ENCODE data around the gene CIB4.
"Not testable (repeated sequence)": the region's sequence is repeated elsewhere in the genome, so short reads cannot be mapped to it uniquely, and the experiment has no call there.

The CIB4 gene

DNA sequence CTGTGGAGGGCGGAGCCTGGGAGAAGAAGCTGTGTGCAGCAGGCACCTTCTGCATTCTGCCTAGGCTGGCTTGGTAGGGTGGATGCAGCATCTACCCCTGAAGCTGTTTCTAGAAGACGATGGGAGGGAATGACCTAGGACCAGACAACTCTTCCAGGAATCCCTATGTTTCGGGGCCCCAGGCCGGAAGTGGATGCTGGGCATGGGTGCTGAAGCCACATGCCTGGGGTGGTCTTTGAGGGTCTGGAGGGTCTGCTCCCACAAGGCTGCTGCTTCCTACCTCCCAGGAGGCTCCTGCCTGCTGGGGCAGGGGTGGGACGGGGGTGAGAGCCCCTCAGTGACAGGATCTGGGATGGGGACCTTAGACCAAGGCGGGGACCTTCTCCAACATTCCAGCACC is 61.0 kb downstream of the CIB4 start:
- DNase-seq = no peak

DNA sequence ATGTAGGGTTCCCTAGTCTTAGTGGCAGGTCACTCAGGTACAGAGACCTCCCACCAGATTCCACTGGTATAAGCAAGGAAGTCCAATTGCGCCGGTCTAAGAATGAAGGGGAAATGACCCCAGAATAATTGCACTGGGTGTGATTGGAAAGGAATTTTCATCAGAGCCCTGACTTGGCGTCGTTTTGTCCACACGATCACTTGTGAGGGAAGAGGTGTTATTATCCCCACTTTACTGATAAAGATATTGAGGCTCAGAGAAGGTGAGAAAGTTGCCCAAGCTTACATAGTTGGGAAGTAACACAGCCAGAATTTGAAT is 61.5 kb downstream of the CIB4 start:
- no peak for DNase-seq

DNA sequence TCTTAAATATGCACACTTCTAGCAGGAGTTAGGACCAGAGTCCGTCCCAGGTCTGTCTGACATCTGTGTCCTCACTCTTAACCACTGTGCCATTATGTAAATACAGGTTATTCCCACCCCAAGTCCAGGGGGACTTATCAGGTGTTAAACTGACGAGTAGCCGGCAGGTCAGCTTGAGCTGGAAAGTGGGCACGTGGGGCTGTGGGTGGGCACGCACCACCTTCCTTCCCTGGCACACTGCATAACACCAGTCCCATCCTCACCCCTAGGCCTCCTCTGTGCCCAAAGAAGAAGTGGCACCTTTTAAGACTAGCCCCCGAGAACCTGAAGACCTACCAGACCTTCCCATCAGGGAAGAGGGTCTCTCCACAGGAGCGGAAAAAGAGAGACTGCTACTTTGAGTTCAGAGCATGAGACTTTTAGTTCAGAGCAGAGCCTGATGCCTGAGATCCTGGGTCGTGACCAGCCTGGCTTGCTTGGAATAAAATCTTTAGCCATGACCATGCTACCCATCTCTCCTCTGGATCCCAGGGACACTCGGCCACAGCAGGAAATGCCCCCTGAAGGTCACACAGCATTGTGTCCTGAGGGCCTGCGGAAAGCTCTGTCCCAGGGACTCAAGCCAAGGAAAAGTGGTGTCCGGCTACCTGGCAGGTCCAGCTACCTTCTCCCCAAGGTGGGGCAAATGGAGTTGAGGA is 62.0 kb downstream of the CIB4 start:
- DNase-seq = no peak

DNA sequence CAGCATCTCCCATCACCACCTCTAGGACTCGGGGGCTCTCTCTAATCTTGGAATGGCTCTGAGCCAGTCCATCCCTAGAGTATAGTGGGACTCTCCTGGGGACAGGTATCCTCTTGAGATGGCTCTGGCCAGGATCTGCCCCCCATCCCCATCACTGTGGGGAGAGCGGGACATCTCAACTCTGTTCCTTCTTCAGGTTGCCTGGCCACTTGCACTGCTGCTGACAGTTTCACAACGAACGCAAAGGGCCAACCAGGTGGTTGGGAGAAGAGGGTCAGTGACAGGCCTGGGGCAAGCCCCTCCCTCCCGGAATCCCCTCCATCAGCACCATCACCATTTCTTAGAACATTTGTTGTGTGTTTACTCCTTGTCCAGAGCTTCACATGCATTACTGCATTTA is 62.6 kb downstream of the CIB4 start:
- no peak for DNase-seq

DNA sequence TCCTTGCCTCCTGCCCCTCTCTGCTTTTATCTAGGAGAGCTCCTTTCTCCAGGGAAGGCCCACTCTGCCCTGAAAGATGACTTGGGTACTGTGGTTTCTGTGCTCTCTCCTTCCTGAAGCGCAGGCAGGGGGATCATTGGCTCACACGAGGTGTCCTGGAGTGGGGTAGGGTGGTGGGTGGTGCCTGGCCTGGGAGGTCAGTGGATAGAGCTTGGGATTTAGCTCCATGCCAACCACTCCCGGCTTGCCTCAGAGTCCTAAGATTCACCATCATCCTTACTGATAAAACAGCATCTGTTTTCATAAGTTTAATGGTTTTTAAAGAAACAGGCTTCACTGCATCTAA is 63.1 kb downstream of the CIB4 start:
- DNase-seq = no peak

DNA sequence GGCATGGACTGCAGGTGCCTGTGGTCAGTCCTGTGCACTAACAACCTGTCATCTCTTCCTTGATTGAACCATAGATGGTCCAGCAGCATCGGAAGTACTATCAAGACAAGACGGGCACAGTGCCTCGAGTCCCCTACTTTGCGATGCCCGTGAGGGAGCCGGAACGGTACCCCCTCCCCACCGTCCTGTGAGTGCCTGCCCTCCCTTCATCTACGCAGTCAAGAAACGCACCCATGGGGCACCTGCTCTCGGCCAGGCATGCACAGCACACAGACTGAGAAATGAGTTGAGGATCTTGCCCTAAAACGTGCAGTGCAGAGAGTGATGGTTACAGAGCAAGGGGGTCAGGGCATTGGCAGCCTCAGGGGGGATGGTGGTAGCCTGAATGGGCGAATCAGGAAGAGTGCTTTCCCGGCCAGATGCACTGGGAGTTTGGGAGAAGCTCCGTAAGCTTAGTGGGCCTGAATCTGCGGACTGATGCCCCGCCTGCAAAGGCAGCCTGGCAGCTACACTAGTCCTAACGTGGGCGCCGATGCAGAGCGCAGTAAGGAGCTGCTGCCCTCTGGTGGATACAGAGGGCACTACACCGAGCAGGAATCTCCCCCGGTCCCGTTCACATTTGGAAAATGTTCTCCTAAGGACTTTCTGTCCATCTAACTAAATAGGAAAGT is 63.6 kb downstream of the CIB4 start:
- DNase-seq = peak; percentile 48

DNA sequence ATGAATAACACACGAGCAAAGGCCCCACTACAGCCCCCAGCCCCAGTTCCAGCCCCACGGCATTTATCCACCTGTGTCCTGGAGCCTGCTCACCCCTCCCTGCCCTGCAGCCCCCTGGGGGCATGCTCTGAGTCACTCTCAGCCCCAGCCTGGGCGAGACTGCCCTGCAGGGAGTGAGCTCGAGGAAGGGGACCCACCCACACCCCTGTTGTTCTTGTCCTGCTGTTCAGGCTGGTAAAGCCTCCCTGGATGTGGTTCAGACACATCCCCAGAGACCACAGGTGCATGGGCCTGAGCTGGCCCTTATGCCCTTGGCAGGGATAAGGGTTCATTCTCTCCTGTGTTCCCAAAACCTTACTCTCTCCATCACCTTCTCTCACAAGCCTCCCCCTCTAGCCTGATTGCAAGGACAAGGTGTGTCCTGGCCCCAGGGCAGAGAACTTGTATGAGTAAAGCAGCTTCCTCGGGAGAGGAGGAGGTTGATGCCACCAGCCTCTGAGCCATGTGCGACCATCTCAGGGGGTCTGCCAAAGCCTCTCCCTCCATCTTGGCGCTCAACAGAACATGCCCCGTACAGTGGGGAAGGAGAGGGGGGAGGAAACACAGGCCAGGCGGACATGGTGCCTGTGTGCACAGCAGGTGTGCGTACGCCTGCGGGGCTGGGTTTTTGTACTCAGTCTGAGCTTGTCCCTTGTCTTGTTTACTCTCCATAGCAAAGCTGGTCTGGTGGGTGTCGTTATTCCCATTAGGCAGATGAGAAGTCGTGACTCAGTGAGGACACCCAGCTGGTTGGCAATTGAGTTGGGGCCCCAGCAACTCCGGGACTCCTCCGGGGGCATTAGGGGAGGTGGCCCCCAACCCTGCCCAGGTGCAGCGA is 64.4 kb downstream of the CIB4 start:
- DNase-seq = no peak

DNA sequence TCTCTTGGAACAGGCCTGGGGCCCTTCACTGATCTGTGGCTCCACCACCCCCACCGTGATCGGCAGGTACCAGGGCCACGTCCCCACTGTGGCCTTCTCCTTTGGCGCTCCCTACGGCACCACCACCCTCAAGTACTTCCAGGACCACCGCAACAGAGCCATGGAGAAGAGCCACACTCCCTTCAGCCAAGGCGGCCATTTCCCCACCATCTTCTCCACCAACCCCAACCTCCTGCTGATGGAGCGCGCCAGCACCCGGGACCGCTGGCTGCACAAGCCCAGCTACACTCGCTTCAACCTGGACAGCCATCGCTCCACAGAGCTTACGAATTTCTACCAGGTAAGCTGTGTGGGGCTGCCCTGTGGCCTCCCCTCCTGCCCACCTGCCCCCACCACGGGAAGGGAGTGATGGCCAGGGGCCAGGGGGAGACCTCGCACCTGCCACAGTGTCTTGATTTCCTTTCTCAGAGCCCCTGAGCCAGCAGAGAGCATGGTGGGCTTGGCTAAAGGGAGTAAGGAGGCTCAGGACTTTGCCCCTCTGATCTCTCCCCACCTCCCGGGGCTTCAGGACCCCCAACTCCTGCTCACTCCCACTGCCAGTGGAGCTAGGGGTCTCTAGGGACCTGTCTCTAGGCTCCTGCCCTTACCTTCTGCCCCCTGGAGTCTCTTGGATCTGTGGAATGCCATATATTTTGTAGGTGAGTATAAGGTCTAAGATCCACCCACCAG is 65.2 kb downstream of the CIB4 start:
- no peak for DNase-seq

DNA sequence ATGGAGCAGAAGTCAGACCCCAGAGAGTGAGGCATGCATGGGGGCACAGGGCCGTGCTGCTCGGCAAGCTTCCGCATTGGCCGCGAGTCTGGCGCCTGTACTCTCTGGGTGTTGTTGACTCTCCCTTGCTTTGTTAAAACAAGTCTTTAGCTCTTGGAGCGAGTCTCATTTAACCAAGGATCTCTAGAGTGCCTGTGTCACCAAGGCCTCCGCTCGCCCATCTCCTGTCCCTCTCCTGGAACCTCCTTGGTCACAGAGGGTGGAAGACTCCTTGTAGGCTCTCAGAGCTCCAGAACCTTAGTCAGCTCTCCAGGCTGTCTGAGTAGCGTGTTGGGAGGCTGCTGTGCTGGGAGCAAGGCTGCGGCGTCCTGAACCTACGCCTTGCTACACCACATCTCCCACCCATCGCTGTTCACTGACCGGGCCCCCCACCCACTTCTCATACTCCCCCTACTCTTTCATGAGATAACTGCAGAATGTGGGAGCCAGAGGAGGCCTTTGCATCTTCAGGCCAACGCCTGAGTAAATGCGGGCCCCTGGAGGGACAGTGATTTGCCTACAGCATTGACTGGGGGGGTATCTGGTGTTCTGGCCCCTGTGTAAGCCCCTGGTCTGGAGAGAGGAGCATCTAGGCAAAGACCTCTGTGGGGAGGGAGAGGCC is 66.1 kb downstream of the CIB4 start:
- DNase-seq = no peak

DNA sequence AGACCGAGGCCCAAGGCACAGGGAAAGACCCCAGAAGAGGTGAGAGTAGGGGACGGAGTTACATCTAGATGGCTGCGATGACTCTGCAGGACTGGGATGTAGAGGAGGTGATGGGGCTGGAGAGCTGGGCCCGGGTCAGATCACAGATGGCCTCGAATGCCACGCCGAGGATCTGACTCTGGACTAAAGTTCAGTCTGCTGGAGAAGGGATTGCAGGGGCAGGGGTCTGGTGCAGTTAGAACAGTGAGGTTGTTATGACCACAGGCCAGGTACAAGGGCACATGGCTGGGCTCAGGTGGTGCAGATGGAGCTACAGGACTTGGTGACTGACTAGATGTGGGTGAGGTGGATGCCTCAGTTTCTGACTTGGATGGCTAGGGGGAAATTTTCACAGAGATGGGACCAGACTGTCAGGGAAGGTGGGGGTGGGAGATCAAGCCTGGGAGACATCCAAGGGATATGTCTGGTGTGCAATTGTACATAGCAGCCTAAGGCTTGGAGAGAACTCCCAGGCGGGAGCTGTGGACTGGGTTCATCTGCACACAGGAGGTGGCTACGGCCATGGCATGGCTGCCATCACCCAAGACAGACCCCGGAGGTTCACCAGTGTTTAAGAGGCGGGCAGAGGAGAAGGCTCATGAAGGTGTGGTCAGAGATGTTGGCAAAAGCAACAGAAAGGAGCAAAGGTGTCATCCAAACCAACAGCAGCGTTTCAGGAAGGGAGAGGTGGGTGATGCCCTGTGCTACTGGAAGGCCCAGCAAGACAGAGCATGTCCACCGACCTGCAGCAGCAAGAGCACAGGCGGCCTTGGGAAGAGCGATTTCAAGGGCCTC is 66.9 kb downstream of the CIB4 start:
- DNase-seq = no peak

DNA sequence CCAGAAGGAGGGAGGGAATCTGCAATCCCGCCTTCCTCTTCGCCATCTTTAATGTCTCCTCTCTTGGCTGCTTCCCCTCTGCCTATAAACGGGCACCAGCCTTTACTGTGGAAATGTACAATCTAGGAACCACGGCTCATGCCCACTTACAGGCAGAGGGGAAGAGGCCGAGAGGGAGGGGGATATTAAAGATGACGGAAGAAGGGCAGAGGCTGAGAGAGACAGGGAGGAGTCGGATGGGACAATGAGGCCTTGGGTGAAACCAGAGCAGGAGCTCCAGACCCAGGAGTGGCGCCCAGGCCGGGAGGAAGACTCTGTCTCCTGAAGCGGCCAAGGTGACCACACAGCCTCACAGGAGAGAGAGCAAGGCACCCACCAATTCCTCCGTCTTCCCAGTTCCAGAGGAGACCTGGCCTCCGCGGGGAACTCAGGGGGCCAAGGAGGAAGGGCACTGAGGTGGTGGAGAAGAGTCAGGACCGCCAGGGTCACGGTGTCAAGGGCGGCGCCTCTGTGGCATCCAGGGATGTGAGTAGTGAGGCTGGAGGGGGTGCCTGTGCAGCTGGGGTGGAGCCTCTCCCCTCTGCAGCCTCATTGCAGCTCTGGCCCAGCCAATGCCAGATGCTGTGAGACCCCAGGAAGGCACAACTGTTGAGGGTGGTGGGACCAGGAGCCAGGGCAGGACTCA is 67.8 kb downstream of the CIB4 start:
- no peak for DNase-seq

DNA sequence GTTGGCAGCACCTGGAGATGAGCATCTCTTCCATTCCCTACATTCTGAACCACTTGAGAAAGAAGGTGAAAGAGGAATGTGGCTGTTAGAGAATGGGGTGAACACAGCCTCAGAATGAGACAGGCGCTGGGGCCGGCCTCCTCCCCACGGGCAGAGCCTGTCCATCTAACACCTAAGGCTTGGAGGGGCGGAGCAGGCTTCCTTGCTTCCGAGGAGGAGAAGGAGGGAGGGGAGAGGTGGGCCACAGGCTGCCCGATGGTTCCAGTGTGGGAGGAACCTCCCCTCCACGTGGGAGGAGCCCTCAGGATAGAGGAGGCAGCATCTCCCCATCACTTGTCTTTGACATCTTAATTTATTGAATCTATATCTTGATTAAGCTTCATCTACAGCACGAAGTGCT is 68.6 kb downstream of the CIB4 start:
- no peak for DNase-seq

DNA sequence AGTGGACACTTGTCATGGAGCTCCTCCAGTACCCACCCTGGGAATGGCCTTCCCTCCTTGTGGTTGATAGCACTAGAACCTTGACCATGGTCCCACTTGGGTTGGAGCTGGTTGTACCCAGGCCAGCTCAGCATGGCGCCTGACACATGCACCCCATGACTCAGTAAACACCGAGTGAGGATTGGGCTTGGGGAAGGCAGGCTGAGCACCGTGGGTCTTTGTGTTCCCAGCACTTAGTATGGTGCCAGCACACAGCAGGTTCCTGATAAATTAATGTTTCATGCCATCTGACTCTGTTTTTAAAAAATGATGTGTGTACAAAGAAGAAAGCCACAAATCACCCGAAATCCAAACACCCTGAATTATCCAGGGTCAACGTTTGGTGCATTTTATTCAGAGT is 69.8 kb downstream of the CIB4 start:
- no peak for DNase-seq

DNA sequence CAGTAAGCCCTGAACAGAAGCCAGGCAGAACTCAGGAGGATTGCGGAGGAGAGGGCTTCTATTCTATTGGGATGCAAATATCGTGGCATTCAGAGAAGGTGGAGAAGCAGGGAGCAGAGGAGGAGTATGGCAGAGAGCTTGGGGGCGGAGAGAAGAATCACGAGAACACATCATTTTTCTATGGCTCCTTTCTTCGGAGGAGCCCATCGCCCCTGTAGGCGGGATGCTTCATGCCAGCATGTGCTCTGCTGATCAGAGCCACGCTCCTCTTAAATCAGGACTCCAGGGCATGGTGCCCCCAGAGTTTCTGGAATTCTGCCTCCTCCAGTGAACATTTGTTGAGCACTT is 71.1 kb downstream of the CIB4 start:
- no peak for DNase-seq

DNA sequence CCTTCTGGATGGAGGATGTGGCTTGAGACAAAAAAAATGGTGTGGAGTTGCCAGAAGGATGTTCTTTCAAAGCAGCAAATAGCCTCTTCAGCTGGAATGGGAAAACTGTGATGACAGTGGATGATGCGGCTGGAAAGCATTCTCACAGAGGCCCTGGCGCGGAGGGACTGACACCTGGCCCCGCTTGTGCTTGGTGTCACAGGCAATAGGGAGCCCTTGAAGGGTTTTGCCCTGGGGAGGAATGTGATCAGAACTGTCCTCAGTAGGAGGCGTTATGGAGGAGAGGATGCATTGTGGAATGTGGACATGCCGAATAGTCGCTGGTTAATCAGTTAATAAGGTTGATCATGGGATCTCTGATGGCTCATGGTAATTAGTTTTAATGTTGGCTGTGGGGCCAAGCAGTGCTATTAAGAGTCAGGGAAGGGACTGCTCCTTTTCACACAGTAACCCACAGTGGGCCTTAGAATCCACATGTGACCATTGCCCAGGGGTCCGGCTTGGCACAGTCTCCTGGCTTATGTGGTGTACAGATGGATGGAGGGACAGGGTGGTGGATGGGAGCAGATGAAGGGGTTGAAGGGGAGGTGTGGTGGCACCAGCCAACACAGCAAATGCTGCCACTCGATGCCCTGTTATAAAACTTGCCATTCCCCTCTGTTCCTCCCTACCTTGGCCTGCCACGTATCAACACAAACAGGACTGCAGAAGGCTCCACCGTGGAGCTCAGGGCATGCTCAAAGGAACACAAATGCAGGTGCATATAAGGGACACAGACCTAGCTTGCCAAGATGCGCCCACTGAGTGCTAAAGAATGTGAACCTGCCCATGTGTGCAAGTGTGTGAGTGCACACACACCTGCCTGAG is 71.7 kb downstream of the CIB4 start:
- DNase-seq = no peak

DNA sequence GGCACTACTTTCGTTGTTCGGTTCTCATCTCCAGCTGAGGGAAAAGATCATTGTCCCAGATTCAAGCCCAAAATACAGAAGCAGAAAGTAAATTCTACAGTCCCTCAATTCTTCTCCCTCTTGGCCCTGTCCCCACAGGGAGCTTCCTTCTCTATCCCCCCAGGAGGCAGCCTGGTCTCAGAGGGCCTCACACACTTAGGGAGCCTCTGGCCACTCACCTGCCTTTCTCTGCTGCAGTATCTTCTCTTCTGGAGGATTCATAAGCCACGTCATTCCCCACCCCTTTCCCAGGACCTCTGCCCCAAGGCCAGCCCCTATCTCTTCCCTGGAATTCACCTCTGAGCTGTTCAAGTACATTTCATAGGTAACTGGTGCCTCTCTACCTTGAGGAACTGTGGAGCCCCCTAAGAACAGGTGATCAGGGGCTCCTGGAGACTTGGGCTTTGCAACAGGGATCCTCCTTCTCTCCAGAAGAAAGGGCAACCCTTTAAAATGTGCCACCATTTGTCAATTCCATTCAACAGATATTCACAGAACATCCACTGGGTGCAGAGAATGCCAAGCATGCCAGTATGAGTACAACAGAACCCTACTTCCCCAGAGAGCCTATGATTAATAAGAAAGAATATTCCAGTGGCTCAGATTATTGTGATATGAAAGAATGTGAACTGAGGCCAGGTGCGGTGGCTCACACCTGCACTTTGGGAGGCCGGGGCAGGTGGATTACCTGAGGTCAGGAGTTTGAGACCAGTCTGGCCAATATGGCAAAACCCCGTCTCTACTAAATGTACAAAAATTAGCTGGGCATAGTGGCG is 72.9 kb downstream of the CIB4 start:
- DNase-seq = no peak

DNA sequence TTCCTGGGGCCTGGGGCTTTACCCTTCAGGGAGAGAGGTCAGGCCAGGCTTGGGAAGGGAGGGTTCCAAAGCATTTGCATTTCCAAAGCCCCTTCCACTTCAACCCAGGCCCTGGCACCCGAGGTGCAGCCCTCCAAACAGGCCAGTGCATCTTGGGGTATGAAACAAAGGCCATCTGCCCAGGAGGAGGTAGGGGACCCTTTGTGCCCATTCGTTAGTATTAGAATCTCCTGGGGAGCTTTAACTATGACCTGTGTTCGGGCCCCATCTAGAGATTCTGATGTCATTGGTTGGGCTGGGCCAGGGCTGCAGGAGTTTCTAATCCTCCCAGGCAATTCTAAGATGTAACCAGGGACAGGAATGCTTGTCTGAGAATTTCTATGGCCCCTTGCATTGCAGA is 73.6 kb downstream of the CIB4 start:
- DNase-seq = no peak

DNA sequence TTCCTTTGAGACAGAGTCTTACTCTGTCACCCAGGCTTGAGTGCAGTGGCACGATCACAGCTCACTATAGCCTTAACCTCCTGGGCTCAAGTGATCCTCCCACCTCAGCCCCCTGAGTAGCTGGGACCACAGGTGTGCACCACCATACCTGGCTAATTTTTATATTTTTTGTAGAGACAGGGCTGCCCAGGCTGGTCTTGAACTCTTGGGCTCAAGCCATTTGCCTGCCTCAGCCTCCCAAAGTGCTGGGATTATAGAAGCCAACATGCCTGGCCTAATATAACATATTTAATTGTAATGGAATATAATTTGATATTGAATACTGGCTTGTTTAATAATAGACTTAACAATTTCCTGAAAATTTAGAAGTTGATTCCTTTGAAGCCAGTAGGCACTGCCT is 74.4 kb downstream of the CIB4 start:
- not testable (repeated sequence) for DNase-seq

DNA sequence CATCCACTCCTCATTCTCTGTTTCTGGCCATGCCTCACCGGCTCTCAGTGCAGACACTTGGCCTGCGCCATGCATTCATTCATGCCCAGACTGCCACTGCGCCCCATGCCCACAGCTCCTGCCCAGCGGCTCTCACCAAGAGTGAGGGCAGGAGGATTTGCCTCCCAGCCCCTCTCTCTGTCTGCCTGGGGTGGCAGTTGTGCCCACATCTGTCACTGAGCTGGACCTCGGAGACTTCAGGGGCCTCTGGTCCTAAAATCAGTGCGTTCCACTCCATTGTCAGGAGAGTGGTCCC is 75.1 kb downstream of the CIB4 start:
- no peak for DNase-seq

DNA sequence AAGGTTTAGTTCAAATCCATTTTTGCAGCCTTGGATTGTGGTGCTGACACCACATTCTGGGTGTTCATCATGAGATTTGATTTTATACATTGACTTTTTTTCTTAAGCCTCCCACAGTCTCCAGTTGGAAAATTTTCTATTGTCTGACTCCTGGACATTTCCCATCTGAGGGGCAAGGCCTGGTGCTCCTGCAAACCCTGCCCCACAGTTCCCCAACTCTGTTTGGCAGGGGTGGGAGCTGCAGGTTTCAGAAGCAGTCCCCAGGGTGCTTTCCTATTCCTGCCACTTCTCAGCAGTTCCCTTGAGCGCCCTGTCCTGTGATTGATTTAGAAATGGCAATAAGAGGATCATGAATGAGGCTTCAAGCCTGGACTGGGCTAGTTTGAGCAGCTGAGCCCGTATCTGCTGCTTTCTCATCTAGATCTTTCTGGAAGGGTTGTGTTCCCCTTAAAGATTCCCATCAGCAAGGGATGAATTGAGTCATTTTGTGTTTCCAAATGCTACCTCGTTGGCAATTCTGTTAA is 77.0 kb downstream of the CIB4 start:
- DNase-seq = no peak

Measured in fibroblast of upper back skin (primary cell).